GM19397 (cell line): ENCODE results near the gene MAGEL2.

Source experiments
- ATAC-seq: cut with Tn5 transposase; IDR thresholded peaks from one replicate; pipeline ENCODE4 v1.9.1; 2021; ENCODE audit warnings: mild to moderate bottlenecking, moderate library complexity; ENCODE audit not compliant: unreplicated experiment

The MAGEL2 gene

DNA sequence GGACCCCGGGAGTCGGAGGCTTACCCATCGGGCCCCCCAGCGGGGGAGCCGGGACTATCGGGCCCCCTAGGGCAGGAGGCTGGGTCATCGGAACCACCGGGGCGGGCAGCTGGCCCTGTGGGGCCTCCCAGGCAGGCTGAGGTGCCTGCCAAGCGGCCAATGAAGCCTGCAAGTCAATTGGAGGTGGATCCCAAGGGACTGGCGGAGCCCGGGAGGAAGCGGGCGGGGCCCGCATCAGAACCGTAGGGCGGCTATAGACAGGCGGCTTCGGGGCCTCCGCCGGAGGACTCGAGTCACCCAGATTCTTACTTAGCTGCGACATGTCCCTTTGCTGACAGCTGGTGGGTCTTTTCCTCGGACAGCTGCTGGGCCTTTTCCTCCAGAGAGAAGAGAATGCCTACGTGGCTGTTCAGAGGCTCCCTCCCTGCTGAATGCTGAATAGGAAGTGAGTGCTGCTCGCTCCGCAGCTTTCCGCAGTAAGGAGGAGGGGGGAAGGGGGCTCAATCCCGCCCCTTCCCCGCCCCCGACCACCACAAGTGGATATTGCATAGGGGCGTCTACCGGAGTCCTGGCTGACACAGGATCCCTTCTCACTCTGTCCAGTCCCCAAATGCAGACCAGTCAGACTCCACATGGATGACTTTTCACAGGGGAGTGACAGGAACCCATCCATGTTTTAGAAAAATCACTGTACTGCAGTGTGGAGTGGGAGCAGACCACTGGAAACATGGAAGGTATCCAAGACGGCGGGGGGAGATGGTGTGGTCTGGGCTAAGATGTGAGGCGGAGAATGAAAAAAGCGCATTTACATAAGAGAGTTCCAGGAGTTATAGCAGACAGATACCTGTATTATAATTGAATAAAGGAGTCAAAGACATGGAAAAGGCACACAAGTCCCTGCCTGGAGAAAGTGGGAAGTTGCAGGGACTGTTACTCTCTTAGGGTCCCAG, at the start of gene MAGEL2:
Gene MAGEL2 (minus strand): TSS at position 447 of the 950 bp plus-strand sequence. CDS start 125 bp downstream, at position 322.
- ATAC-seq: no peak

DNA sequence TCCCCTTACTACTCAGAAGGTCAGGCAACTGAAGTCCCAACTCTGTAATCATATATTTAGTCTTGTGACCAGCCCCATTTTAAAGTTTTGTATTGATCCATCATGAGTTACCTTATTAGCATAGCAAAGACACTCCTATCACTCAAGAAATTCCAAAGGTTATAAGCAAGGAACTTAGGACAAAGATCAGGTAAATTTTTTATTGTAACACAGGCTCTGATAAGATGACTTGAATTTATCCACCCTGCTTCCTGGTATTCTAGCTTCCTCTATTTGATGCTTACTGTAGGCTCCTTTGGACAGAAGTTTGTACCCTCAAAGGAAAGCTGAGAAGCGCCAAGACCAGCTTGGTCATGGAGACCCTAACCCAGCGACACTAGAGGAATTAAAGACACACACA, 47.6 kb upstream of the MAGEL2 start:
- ATAC-seq: no peak

DNA sequence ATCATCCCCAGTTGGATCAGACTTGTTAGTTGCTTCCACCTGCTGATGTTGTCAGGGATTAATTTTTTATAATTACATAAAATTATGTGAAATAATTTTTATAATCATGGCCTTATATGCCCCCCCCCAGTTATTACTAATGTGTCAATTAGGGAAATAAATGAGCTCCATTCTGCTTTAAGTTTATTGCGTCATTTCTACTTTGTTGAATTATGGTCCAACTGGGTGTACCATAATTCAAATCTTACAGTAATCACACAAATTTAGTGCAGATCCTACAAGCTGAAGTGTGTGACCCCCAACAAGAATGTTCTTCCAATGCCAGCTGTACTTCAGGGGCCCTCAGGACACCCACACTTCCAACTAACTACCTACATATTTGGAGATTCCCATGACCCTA, 46.9 kb upstream of the MAGEL2 start:
- ATAC-seq: no peak

DNA sequence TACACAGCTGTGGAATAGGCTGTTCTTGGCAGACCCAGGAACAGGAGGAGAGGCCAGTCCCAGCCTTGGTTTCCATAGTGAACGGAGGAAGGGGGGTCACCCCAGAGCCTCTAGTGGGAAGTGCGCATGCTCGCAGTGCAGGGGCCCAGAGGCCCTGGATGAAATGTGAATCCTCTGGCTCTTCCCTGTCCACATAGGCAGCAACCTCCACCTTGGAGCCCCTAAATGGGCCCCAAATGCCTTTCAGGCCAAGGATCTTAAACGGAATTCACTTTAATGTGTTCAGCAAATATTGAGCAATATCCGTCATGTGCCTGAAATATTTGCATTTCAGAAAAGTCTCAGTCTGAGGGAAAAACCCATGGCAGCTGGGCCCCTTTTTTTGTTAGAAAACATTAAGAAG, 42.8 kb upstream of the MAGEL2 start:
- ATAC-seq: no peak

DNA sequence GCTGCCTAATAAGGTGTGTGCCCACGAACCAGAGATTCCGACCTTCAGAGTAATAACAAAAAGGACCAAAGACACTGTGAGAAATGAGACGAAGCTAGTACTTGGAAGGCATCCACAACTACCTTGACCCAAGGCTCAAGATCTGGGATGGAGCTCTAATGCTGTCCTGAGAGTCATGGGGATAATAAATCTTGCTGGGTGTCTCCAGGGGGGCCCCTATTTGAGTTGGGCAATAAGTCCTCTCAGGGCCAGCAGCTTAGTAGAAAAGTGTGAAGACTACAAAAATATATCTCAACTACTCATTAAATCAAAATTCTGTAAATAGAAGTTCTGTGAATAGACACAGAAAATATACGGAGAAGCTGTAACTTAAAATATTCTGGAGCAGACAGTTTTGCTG, 42.3 kb upstream of the MAGEL2 start:
- no peak for ATAC-seq

DNA sequence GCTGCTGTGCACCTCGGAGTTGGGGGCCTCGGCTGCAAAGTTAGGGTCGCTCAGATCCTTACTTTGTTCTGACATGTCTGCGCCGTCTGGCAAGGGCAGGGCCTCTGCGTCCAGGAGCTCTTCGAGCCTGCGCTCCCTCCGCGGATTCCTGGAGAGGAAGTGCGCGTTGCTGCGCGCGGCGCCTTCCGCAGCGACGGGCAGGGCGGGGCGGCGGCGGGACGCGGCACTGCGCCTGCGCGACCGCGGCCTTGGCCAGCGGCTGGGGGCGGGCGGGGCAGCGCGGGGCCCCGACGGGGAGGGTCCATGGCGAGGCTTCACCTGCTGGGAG, 39.4 kb upstream of the MAGEL2 start, which contains the start of gene NDN:
Gene NDN (minus strand): TSS at position 163 of the 328 bp plus-strand sequence. CDS start 88 bp downstream, at position 75.
- no peak for ATAC-seq

DNA sequence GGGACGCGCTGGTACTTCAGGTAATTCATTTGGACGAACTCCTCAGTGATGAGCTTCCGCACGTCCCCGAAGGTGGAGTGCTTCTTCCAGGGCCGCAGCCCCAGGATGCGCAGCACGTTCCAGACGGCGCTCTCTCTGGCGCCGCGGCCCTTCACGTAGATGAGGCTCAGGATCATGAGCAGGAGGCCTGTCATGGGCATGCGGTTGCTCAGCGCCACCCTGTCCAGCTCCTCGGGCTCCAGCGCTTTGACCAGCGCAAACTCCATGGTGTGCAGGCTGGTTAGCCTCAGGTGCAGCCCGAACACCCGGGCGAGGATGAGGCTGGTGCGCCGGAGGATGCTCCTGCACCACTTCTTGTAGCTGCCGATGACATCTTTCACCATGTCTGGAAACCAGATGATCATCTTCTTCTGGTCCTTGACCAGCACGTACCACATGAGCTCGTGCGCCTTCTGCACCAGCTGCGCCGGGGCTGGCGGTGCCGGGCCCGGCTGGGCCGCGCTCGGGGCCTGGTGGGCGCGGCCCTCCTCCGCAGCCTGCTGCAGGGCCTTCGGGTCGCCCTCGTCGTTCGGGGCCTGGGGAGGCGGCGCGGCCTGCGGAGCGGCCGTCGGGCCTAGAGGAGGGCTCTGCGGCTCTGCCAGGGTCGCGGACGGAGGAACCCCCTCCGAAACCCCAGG, 38.9 kb upstream of the MAGEL2 start:
- no peak for ATAC-seq

DNA sequence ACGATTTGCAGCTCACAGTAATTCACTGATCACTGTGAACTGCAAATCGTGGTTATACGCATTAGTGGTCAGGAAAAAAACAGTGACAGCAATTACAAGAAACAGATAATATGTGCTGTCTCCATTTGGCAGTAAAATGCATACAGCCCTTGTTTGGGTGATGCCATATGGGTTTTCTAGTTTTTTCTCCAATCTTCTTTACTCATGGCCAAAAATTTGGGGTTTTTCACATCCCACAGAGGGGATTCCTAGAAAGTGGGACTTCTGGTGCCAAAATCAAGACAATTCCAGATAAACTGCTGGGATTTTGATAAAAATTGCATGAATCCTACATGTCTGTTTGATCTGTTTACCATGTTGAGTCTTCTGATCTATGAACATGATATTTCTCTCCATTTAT, 23.8 kb upstream of the MAGEL2 start:
- no peak for ATAC-seq

DNA sequence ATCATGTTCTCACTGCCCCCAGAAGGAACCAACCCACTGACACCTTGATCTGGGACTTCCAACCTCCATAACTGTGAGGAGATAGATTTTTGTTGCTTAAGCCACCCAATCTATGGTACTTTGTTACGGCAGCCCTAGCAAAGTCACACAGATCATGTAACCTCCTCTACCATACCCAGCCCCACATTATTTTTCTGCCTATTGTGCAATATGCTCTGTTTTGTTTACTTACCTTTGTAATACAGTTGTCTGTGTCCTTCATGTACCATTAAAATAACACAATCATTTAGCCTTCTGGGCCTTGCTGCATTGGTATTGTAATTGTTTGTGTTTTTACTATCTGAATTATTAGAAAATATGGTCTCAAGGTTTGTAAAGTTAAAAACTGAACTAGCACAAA, 23.3 kb upstream of the MAGEL2 start:
- no peak for ATAC-seq

DNA sequence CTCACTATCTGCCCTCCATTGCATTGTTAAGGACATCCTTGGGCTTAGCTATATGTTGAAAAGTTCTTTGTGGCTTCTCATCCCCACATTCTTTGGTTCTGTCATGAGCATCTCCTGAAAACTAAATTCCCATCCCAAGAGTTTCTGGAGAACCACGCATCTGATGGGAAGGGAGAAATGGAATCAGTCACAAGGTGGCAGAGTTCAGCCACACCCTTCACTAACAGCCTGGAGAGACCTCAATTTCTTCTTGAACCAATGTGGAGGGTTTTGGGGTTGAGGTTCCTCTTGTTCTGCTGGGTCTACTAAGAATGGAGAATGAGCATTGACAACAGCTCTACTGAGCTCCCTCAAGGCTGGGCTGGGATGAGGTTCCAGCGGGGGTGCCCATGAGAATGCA, 15.6 kb upstream of the MAGEL2 start:
- no peak for ATAC-seq

DNA sequence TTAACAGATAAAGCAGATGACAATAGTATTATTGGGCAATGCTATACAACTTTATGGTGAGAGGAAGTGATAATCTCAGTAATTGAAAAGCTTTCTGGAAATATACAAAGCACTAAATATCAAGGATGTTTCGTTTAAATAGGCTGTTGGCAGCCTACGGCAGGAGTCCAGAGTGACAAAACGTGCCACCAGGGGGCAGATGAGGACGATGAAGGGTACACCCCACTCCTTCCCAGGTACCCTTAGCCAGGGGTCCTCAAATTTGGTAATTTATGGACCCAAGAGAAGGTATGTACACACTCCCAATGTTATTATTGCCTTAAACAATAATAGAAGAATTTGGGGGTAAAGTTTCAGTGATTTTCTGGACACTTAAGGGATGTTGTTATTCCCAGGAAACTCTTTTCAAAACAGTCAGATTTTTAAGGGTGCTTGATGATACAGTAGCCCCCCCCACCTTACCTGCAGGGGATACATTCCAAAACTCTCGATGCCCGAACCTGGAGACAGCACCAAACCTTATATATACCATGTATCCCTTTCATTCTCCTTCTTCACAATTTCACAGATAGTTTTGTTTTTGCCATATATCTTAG, 1.4 kb upstream of the MAGEL2 start:
- ATAC-seq: no peak

DNA sequence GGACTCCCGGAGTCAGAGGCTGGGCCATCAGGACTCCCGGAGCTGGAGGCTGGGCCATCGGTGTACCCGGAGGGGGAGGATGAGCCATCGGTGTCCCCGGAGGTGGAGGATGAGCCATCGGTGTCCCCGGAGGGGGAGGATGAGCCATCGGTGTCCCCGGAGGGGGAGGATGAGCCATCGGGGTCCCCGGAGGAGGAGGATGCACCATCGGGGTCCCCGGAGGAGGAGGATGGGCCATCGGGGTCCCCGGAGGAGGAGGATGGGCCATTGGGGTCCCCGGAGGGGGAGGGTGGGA, 719 bp downstream of the MAGEL2 start:
- no peak for ATAC-seq

DNA sequence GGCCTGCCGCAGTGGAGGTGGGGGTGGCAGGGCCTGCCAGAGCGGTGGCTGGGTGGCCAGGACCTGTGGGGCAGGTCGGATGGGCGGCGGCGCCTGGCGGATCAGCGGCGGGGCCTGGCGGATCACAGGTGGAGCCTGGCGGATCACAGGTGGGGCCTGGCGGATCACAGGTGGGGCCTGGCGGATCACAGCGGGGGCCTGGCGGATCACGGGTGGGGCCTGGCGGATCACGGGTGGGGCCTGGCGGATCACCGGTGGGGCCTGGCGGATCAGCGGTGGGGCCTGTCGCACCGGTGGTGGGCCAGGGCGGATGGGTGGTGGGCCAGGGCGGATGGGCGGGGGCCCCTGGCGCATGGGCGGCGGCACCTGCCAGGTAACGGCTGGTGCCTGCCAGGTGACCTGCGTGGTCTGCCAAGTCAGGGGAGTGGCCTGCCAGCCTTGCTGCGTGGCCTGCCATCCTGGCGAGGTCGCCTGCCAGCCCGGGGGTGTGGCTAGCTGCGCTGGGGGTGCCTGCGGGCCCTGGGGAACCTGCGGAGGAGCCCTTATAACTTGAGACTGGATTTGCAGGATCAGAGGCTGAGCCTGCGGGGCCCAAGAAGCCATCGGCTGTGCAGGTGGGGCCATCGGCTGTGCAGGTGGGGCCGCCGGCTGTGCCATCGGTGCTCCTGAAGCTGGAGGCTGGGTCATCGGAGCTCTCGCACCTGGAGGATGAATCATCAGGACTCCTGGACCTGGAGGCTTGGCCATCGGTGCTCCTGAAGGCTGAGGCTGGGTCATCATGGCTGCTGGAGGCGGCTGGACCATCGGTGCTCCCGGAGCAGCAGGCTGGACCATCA, 1.3 kb downstream of the MAGEL2 start:
- no peak for ATAC-seq

DNA sequence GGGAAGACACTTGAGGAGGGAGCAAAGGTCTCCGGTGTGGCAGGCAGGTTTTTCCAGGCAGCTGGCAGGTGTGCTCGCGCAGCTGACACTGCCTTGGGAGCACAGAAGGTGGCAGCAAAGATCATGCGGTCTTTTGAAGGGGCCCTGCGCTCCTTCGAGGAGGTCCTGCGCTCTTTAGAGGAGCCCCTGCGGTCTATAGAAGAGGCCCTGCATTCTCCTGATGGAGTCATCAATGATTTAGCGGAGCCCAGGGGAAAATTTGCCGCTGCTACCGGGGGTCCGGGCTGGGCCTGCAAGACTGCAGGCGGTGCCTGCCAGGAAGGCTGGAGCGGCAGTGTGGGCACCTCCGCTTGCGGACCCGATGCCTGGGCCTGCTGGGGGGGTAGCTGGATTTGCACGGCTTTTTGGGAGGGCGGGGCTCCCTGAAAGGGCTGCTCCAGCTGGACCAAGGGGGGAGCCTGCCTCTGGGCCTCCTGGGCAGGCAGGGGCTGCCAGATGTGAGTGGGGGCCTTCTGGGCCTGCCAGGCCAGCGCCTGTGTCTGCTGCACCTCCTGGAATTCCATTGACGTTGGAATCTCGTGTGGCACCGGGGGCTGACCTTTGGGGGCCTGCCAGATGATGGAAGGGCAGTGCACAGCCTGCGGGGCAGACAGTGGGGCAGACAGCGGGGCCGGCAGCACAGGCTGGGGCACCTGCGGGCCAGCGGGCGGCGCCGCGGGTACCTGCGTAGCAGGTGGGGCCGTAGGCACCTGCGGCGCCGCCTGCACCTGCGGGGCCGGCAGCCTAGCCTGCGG, 2.1 kb downstream of the MAGEL2 start:
- ATAC-seq: no peak

DNA sequence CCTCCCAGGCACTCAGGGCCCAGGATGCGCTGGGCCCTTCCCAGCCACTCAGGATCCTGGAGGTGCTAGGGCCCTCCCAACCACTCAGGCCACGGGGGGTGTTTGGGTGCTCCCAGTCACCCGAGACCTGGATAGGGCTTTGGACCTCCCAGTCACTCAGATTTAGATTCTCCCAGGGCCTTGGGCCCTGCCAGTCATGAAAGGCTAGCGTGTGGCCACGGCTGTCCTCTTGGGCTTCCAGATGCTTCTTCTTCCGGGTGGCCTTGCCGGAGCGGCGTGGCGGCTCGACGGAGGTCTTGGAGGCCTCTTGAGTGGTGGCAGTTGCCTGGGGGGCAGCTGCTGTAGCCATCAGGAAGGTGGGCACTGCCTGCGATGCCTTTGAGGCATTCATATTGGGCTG, 2.8 kb downstream of the MAGEL2 start:
- no peak for ATAC-seq

DNA sequence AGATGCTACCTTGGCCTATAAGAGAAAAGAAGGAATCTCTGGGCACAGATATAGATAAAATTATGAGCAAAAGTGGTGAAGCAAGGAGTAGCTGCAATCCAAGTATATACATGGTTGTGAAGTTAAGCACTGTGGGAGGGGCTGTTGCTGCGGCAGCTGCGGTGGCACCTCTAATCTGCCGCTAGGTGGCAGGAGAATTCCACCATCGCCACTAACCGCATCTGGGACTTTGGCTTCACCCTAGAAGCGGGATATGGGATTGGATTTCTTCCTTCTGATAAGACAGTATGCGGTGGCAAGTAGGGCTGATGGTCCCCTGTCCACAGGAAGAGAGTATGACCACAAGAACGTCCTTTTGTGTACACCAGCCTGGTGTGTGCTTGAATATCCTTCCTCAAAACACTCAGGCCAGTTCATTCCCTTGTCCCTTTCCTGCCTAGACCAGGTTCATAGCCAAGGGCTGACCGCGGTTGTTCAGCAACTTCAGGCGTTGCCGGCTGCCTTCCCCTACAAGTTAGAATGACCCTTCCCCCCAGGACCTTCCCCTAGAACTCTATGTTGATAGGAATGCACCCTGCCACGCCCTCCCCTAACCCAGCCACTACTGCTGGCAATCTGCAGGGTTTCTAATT, 5.1 kb downstream of the MAGEL2 start:
- ATAC-seq: peak; percentile 74

DNA sequence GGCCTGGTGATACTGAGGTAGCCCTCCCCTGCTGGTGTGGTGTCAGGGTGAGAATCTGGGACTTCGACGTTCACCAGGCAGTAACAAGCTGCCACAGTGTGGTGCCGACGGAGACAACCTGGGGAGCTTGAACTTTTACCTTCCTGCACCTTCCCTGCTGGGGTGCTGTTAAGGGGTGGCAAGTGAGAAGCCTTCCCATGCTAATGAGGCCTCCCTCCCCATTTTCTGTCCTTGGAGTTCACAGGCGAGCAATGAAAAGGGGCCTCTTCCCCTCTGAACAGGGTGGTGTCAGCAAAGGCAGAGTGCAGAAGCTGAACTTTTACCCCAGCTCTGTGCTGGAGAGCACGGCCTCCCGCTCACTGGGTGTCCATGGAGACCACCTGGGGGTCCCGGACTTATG, 13.5 kb downstream of the MAGEL2 start:
- ATAC-seq: no peak

DNA sequence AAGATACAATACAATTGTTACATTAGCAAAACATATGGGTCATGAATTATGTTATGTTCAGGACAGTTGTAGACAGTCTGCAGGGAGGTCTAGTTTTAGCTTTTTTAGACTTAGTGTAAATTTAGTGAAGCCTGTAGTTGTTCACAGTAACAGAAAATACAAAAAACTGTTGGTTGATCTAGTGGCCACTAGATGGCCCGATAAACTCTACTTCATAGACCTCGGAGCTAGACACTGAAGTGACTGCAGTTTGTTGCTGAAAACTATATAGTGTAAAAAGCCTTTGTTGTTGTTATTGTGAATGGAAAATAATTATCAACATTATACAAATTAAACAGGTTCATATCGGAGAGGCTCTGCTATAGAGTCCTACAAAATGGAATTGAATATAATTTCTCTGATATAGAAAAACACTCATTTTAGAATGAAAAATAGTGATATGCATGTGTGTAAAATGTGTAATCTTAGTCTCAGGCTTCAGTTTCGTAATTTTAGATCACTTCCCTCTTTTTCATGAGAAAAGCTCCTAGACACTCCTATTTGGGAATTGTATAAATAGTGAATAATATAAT, 18.3 kb downstream of the MAGEL2 start:
- no peak for ATAC-seq

DNA sequence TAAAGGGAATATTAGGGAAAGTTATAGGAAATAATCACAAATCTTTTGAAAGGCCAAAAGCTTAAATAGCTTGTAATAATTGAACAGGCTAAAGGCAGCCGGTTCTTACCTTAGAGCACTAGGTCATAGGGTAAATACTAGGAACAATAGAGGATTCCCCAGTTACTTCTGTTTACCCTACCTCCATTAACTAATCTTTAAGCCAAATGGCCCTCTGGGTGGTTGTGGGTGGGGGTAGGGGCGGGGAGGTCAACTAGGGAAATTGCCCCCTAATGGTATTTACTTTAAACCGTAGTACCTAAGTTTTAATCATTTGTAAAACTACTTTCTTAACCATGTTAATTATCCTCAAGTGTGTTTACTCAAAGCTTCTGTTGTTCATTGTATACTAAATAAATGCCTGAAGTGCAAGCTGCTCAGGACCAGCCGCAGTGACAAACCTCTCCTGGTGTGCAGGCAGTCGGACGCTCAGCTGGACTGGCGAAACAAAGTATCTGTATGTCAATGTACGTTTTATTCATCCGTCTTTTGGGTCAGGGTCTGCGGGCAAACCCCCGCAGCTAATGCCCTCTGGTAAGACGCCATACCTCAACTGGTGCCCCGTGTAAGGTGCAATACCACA, 18.9 kb downstream of the MAGEL2 start:
- ATAC-seq: no peak
